Activated CD4-positive, alpha-beta T cell treated with anti-CD3 and anti-CD28 coated beads, Interleukin-2, amount 10 ng/mL, durations not matched to agents 7 days and 5 days (primary cell): ENCODE data around the gene PTPRT. TPM values are rescaled to one million over a fixed set of nuclear protein-coding genes. Genes with fewer than 3 reads are reported as not detected.

Source experiments
- CTCF ChIA-PET: fragments of 350-600 bp; sonication (Branson Sonifier 250); formaldehyde crosslinking; loops from one replicate; lab custom pipeline; 2021; ENCODE audit warnings: antibody characterized with exemption; lab: Charles Lee
- POLR2A ChIA-PET: fragments of 350-600 bp; sonication (Branson Sonifier 250); formaldehyde crosslinking; loops from one replicate; lab custom pipeline; 2021; ENCODE audit warnings: antibody characterized with exemption; lab: Charles Lee
- DNase-seq: peaks from one replicate; pipeline ENCODE4 v3.0.0-alpha.2; 2020
- H3K27ac Mint-ChIP-seq: one replicate; pipeline ENCODE4 v1.8.0; 2021; ENCODE audit warnings: mild to moderate bottlenecking, moderate library complexity, mixed read lengths
- H3K27me3 Mint-ChIP-seq: one replicate; pipeline ENCODE4 v1.8.0; 2021; ENCODE audit warnings: mixed read lengths
- H3K36me3 Mint-ChIP-seq: one replicate; pipeline ENCODE4 v1.8.0; 2021; ENCODE audit warnings: low read depth, mixed read lengths
- H3K4me1 Mint-ChIP-seq: one replicate; pipeline ENCODE4 v1.8.0; 2021; ENCODE audit warnings: mixed read lengths
- H3K4me3 Mint-ChIP-seq: one replicate; pipeline ENCODE4 v1.8.0; 2021; ENCODE audit warnings: mild to moderate bottlenecking, moderate library complexity, mixed read lengths
- H3K9me3 Mint-ChIP-seq: one replicate; pipeline ENCODE4 v1.8.0; 2021; ENCODE audit warnings: mixed read lengths
- total RNA-seq, 2 experiments: library from RNA; stranded (reverse); gene quantifications; one replicate each; pipeline ENCODE4 v1.2.3, GENCODE V29; 2021

PTPRT gene
- total RNA-seq, 2 experiments from 2014 or later = not detected

GRCh38 chr20:42641886-42642285 is 547.8 kb downstream of the PTPRT start:
- CTCF ChIA-PET = no interaction called here
- no peaks in the 10 kb centered on the region for H3K27me3 Mint-ChIP-seq

DNA sequence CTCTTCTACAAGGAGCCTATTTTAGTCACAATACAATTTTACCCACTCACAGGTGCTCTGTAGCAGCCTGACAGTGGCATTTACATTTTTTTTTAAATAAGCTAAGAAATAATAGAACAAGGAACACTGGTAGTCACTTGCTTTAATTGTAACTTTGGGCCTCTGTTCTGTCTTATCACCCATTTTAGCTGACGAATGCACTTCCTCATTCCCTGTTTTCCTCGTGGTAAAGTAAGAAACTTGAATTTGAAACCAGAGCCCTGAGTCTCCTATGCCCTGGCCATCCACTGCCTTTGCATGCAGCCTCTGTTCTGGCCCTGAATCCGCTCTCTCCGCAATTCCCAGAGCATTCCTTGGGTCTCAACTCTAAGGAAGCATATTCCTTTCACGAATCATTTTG is 550.6 kb downstream of the PTPRT start:
- Mint-ChIP-seq H3K27ac (no peak overlapping the region), H3K27me3 (no peaks in the 10 kb centered on the region), H3K4me1 (no peaks in the 10 kb centered on the region), H3K9me3 (peaks cover 3% of the 10 kb centered on the region), H3K36me3 (no peaks in the 10 kb centered on the region), H3K4me3 (no peak overlapping the region)
- no peak for DNase-seq
- CTCF ChIA-PET = no interaction called here
- POLR2A ChIA-PET = no interaction called here

More at GRCh38 chr20:42641886-42642285, 547.8 kb downstream of the PTPRT start:
- Mint-ChIP-seq H3K4me1 (no peaks in the 10 kb centered on the region), H3K9me3 (peaks cover 5% of the 10 kb centered on the region), H3K36me3 (no peaks in the 10 kb centered on the region), H3K27ac (no peak overlapping the region), H3K4me3 (no peak overlapping the region)
- POLR2A ChIA-PET = interaction anchor here (0.7 kb wide), 1 partner anchor 67 kb away, joined by 4 read pairs; no protein-coding TSS in a partner anchor
- DNase-seq = no peak

- ChIA-PET POLR2A (no interaction called here), CTCF (no interaction called here)
- H3K27me3 Mint-ChIP-seq = no peaks in the 10 kb centered on the region
- H3K9me3 Mint-ChIP-seq = peaks cover 3% of the 10 kb centered on the region
- no peak for DNase-seq
- no peak overlapping the region for H3K27ac Mint-ChIP-seq
- H3K36me3 Mint-ChIP-seq = no peaks in the 10 kb centered on the region
- no peaks in the 10 kb centered on the region for H3K4me1 Mint-ChIP-seq
- H3K4me3 Mint-ChIP-seq = no peak overlapping the region
These were observed 553.9 kb downstream of the PTPRT start for GRCh38 chr20:42635699-42636411.

GRCh38 chr20:42634156-42634555 is 555.5 kb downstream of the PTPRT start:
- Mint-ChIP-seq H3K36me3 (no peaks in the 10 kb centered on the region), H3K4me3 (no peak overlapping the region), H3K9me3 (peaks cover 4% of the 10 kb centered on the region), H3K27me3 (no peaks in the 10 kb centered on the region), H3K4me1 (no peaks in the 10 kb centered on the region), H3K27ac (no peak overlapping the region)
- DNase-seq = no peak
- CTCF ChIA-PET = no interaction called here
- POLR2A ChIA-PET = no interaction called here

GRCh38 chr20:42628683-42629082 is 561.0 kb downstream of the PTPRT start:
- DNase-seq = no peak
- POLR2A ChIA-PET = no interaction called here
- Mint-ChIP-seq H3K4me3 (no peak overlapping the region), H3K27ac (no peak overlapping the region), H3K4me1 (no peaks in the 10 kb centered on the region), H3K9me3 (peaks cover 6% of the 10 kb centered on the region), H3K27me3 (no peaks in the 10 kb centered on the region), H3K36me3 (no peaks in the 10 kb centered on the region)
- CTCF ChIA-PET = no interaction called here

GRCh38 chr20:42613076-42613475 is 576.6 kb downstream of the PTPRT start:
- ChIA-PET POLR2A (no interaction called here), CTCF (no interaction called here)

DNA sequence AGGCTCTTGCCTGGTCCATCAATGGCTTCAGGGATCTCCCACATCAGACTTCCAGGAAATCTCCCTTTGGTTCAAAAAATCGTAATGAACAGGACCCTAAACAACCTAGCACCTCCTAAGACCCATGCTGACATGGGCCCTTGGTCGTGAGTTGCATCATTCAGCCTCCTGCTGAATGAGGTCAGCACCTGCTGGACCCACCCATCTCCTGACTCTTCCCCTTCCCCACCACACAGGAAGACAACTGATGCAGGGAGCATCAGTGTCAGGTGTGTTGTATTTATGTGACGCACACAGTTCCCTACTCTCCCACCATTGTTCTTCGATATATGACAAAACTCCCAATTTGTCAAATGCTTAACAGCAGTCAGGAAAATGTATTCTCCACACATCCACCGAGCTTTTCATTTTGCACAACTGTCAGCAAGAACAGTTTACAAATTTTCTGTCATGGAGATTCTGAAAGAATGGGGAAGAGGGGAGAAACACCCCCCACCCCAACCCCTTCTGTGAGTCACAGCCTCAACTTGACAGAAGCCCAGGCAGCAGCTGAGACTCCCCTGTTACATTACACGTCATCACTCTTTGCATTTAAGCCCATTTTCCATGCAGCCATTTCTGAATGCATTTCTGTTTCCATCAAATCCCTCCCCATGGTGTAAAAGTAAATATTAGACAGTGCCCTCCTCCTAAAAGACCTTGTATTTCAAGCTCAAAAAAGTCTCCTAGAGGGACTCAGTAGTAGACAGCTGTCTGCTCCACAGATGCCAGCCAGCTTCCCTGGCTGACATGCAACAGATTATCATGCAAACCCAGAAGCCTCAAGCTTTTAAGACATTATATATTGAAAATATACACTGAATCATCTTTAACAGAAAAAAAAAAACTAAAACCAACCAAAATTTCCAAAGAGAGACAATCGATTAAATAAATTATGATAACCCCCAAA is 577.5 kb downstream of the PTPRT start:
- POLR2A ChIA-PET = no interaction called here
- DNase-seq = no peak

More at GRCh38 chr20:42613076-42613475, 576.6 kb downstream of the PTPRT start:
- Mint-ChIP-seq H3K36me3 (no peaks in the 10 kb centered on the region), H3K9me3 (peaks cover 15% of the 10 kb centered on the region), H3K27me3 (no peaks in the 10 kb centered on the region), H3K4me1 (no peaks in the 10 kb centered on the region), H3K4me3 (no peak overlapping the region), H3K27ac (no peak overlapping the region)
- no peak for DNase-seq

DNA sequence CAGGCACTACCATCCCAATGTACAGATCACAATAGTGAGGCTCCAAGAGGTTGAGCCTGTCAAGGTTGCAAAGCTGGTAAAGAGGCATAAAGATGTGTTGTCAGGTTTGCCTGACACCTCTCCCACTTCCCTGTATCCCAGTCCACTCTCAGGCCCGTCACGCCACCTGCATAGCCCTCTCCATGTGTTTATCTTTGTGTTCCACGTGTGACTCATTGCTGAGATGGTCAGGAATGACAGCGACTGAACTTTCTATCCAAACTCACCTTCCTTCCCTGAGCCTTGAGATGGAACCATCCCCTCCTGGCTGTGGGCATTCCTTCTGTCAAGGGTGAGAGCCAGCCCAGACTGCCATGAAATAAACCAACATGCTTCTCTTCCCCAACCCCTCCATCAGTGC is 578.3 kb downstream of the PTPRT start:
- no peaks in the 10 kb centered on the region for H3K27me3 Mint-ChIP-seq

More for the DNA sequence above, 577.5 kb downstream of the PTPRT start:
- CTCF ChIA-PET = no interaction called here
- Mint-ChIP-seq H3K9me3 (peaks cover 15% of the 10 kb centered on the region), H3K27ac (no peak overlapping the region), H3K4me1 (no peaks in the 10 kb centered on the region), H3K36me3 (no peaks in the 10 kb centered on the region), H3K4me3 (no peak overlapping the region), H3K27me3 (no peaks in the 10 kb centered on the region)

GRCh38 chr20:42610070-42610469 is 579.6 kb downstream of the PTPRT start:
- ChIA-PET CTCF (interaction anchor here (0.6 kb wide), 1 partner anchor 47 kb away, joined by 4 read pairs; no protein-coding TSS in a partner anchor), POLR2A (no interaction called here)

More for the DNA sequence above, 578.3 kb downstream of the PTPRT start:
- H3K9me3 Mint-ChIP-seq = peaks cover 15% of the 10 kb centered on the region
- POLR2A ChIA-PET = no interaction called here
- H3K4me1 Mint-ChIP-seq = no peaks in the 10 kb centered on the region
- H3K36me3 Mint-ChIP-seq = no peaks in the 10 kb centered on the region
- no peak for DNase-seq
- no peak overlapping the region for H3K4me3 Mint-ChIP-seq
- H3K27ac Mint-ChIP-seq = no peak overlapping the region
- CTCF ChIA-PET = no interaction called here

DNA sequence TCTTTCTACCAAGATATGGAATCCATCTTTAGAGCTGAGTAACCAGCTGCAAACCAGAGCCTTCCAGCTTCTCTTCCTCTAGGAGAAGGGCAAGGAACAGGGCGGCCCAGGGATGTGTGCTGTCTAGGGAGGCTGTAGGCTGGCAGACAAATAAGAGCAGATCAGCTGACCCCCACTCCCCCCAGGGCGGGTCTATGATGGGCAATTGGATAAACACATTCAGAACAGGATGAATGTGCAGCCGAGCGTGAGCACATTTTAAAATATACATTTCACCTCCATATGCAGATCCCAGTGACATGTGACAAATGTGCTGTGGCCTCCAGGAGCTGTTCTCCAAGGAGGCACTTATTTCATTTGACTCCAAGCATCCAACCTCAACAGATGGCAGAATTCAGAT is 580.1 kb downstream of the PTPRT start:
- no peaks in the 10 kb centered on the region for H3K36me3 Mint-ChIP-seq
- no peak overlapping the region for H3K27ac Mint-ChIP-seq
- ChIA-PET CTCF (no interaction called here), POLR2A (no interaction called here)
- H3K4me3 Mint-ChIP-seq = no peak overlapping the region
- H3K27me3 Mint-ChIP-seq = no peaks in the 10 kb centered on the region
- no peaks in the 10 kb centered on the region for H3K4me1 Mint-ChIP-seq
- peaks cover 15% of the 10 kb centered on the region for H3K9me3 Mint-ChIP-seq
- no peak for DNase-seq

More at GRCh38 chr20:42610070-42610469, 579.6 kb downstream of the PTPRT start:
- Mint-ChIP-seq H3K27me3 (no peaks in the 10 kb centered on the region), H3K27ac (no peak overlapping the region), H3K4me3 (no peak overlapping the region), H3K36me3 (no peaks in the 10 kb centered on the region), H3K9me3 (peaks cover 15% of the 10 kb centered on the region), H3K4me1 (no peaks in the 10 kb centered on the region)
- no peak for DNase-seq

DNA sequence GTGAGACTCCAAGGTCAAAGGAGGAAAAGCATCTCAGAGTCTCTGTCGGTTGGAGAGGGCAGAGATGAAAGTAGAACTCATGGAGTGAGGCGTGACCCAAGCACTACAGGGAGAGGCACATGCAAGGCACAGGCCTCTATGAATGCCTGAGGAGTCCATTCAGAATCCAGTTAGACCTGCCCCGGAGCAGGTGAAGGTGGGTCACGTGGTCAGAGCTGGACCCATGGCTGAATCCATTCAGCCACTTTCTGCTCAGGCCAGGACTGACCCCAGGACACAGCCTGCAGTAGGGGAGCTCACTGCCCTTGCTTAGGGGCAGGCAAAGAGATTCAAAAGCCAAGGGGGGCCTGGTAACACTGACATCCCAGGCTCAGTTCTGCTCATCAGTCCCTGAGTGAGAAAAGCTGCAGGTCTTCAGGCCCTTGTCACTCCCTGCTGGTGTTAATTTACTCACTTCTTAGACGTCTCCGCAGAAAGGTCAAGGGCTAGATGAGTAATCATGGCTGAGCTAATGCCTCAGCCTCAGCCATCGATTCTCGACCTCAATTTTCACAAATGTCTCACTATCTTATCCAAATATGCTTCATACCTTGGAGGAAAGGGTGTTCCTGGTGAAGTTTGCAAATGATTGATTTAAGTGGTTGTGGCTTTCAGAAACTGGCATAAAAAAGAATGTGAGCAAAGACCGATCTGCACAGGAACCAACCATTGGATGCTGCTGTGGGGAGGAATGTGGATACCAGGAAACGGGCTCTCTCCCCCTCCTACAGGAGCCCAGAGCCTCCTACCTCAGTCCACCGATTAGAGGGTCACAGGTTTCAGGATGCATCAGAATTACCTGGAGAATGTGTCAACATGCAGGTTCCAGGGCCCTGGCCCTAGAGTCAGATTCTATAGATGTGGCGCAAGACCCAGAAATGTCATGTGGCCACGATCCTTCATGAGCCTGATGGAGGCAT is 584.4 kb downstream of the PTPRT start:
- no peaks in the 10 kb centered on the region for H3K36me3 Mint-ChIP-seq
- H3K4me3 Mint-ChIP-seq = no peak overlapping the region
- no peak overlapping the region for H3K27ac Mint-ChIP-seq
- no peak for DNase-seq
- ChIA-PET POLR2A (no interaction called here), CTCF (no interaction called here)
- no peaks in the 10 kb centered on the region for H3K9me3 Mint-ChIP-seq
- no peaks in the 10 kb centered on the region for H3K4me1 Mint-ChIP-seq
- H3K27me3 Mint-ChIP-seq = no peaks in the 10 kb centered on the region

DNA sequence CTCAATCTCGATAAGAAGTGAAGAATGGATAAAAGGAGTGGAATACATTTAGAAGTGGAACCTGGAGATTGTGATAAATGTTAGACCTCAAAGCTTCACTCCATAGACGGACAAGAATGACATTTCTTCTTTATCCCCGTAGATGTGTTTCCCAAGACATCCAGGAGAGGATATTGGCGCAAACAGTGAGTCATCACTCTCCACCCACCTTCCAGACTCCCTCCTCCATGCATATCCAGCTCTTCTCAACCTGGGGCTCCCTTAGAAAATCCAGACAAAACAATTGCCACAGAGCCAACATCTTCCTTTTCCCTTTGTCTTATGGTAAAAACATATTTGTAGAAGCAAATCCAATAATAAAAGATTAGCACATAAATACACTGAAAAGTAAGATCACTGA is 586.1 kb downstream of the PTPRT start:
- H3K4me3 Mint-ChIP-seq = no peak overlapping the region
- no peaks in the 10 kb centered on the region for H3K36me3 Mint-ChIP-seq
- no peak for DNase-seq
- ChIA-PET POLR2A (no interaction called here), CTCF (interaction anchor here (0.6 kb wide), 2 partner anchors 104 to 347 kb away, joined by 3 to 4 read pairs; no protein-coding TSS in a partner anchor)
- no peaks in the 10 kb centered on the region for H3K4me1 Mint-ChIP-seq
- no peaks in the 10 kb centered on the region for H3K27me3 Mint-ChIP-seq
- H3K9me3 Mint-ChIP-seq = no peaks in the 10 kb centered on the region
- no peak overlapping the region for H3K27ac Mint-ChIP-seq
